HG02759 (cell line): ENCODE results near the gene MBD4.

Experiments used
- ATAC-seq: cut with Tn5 transposase; IDR thresholded peaks from one replicate; pipeline ENCODE4 v1.9.1; 2021; ENCODE audit warnings: mild to moderate bottlenecking, moderate library complexity; ENCODE audit not compliant: unreplicated experiment

Gene MBD4

DNA sequence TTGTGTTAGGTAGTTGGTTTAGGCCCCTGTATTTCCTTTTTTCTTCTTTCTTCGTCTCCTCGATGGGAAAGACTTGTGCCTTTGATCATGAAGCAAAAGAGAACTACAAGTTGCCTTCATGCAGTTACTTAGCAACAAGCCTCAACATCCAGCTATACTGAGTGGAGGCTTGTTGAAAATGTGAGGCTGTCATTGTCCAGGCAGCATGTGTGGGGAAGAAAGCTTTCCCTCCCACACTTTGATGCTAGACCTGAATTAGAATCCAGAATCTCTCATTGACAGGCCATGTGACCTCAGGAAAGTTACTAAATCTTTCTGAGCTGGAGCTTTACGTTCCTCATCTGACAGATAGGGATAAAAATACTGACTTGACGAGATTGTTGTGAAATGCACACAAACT, 24.0 kb upstream of the MBD4 start:
- ATAC-seq, result no peak

DNA sequence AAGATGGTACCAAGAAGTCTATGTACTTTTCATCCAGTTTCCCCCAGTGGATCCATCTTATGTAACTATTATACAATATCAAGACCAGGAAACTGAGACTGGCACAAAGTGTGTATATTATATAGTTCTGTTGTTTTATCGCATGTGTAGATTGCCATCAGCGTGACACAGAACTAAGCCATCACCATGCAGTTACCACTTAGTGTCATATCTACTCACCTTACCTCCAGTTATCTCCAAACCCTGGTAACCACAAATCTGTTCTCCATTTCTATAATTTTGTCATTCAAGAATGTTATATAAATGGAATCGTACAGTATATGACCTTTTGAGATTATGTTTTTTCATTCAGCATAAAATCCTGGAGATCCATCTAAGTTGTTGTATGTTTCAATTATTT, 23.3 kb upstream of the MBD4 start:
- ATAC-seq, result no peak

DNA sequence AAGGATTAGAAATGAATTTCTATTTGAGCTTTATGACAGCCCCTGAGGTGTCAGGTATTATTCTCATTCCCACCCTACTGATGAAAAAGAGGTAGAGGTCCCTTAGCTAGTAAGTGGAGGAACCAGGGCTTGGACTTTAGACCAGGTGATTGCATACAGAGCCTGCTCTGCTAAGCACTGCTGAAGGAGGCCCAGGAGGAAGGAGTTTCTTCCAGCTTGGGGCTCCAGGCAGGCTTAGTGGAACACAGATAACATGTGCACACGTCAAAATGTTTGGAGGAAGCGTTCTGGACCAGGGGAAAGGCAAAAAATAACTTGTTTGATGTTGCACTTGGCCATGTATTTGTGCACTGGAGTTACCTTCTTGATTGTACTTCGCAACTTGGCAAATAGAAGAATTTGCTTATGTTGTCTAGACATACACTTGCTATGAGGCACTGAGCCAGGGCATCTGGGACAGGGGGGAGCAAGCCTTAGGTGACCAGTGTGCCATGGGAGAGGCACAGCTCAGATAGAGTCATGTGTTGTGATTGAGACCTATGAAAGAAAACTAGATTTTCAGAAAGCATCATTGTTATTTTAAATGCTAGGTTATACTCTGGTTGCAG, 22.7 kb upstream of the MBD4 start:
- ATAC-seq, result no peak

DNA sequence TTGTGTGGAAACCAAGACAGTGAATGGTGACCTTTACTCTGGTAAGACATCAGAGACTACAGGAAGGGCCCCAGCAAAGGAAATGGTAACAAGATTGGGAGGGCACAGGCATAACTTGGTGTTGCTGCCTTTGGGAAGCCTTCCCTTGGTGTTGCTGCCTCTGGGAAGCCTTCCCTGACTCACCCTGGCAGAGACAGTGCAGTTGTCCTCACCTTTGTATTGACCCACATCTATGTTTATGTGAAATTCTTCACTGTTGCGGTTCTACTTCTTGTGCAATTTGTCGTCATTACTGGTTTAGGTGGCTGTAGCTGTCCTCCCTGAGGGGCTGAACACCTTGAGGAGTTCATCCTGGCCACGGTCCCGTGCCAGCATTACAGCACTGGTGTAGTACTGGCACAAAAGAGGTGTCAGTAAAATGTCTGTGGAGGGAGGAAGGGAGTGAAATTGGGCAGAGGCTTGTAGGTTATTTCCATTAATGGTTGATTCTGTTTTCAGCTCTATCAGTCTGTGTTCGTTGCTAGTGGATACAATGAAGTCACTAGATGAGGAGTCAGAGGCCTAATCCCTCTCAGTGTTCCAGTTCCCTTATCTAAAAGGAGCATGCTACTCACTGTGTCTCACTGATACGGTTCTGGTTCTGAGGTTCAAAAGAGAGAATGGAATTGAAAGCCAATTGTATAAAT, 21.9 kb upstream of the MBD4 start:
- no peak for ATAC-seq

DNA sequence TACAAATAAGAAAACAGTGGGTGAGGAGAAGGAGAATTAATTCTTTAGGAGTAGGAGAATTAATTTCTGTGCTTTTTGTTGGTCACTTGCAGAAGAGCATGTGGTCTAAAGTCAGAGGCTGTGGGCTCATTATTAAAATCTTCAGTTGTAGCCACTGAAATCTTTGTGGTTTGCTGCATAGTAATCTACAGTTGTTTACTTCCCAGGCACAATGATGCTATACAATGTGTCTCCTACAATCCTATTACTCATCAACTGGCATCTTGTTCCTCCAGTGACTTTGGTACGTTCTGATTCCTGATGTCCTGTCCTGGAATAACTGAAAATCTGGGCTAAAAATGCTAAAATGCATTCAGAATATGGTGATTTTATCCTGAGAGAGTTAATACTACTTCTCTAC, 21.3 kb upstream of the MBD4 start:
- ATAC-seq, result no peak

DNA sequence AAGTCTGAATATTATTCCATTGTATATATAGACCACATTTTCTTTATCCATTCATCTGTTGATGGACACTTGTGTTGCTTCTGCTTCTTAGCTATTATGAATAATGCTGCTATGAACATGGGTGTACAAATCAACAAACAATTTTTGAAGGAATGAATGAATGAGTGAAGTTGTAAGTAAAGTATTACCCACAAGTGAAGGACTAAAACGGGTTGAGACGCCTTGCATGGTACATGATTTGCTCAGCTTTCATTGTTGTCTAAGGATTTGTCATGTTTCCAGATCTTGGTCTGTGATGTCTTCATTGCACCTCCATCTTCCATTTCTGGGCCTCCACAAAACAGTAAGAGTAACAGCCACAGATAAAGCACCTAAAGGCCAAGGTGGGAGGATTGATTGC, 20.8 kb upstream of the MBD4 start:
- no peak for ATAC-seq

DNA sequence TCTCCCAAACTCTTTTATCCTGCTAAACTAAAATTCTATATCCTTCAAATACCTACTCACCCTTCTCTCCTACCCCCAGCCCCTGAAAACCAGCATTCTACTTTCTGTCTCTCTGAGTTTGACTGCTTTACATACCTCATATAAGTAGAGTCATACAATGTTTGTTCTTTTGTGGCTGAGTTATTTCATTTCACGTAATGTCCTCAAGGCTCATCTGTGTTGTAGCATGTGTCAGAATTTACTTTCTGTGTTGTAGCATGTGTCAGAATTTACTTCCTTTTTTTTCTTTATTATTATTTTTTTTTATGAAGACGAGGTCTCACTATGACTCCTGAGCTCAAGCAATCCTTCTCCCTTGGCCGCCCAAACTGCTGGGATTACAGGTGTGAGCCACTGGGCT, 20.4 kb upstream of the MBD4 start:
- ATAC-seq, result no peak

DNA sequence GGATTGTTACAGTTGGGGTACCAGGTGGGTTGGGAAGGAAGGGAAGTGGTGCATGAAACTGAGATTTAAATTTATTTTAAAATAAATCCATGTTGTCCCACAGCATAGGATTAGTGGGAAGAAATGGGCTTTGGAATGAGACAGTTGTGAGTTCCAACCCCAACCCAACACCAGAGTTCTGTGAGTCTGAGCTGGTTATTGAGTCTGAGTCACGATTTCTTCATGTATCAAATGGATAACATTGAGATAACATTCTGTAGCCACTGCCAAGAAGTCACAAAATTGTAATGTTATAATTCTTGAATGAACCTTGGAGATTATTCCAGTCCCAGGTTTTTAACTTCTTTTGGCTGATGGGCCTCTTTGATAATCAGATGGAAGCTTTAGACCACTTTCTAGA, 14.0 kb upstream of the MBD4 start:
- ATAC-seq, result no peak

DNA sequence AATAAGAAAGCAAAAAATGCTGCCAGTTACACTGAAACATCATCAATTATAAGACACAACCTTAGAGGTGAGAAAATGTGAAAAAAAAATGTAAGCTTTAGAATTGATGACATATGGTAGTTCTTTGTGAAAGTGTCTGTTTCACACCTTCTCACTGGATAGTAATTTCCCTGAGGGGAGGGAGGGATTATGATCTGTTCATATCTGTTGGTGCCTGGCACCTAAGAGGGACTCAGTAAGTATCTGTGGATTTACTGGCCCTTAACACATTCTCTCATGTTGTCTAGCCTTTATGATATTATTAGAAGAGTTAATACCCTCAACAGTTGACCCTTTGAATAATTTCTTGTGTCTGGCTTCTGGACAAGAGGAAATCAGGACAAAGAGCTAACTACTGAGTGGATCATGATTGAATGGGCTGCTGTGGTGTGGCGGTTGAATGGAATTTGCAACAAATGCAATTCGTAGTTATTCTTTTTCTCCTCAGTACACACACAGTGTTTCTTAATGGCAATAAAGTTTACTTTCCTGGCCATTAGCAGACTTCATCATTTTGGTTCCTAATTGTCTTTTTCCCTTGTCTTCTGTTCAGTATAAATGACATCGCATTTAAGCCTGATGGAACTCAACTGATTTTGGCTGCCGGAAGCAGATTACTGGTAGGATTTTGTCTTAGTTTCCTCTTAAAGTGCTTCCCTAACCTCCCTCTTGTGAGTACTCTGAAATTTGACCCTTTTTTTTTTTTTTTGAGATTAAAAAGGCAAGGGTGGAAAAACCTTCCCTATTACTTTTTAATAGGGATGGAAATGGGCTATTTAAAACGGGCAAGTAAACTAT, 9.7 kb upstream of the MBD4 start:
- ATAC-seq, result no peak

DNA sequence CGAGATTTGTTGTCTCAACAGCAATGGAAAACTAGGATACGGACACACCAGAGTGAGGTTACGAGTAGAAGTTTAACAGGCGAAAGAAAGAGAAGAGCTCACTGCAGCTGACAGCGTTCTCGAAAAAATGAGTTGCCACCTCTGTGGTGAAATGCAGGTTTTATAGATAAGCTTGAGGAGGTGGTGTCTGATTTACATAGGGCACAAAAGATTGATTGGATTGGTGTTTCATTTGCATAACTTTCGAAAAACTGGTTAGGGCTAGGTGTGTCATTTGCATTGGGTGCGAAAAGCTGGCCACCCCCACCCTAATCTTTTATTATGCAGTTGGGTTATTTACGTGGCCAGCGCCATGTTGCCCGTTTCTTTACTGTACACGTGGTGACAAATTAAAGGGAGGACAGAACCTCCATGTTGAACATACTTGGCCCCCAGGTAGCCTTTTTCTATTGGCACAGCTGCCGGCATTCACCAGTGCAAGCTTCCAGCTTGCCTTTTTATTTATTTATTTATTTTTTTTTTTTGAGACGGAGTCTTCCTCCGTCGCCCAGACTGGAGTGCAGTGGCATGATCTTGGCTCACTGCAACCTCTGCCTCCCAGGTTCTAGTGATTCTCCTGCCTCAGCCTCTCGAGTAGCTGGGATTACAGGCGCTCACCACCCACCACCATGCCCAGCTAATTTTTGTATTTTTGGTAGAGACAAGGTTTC, 8.6 kb upstream of the MBD4 start:
- no peak for ATAC-seq

DNA sequence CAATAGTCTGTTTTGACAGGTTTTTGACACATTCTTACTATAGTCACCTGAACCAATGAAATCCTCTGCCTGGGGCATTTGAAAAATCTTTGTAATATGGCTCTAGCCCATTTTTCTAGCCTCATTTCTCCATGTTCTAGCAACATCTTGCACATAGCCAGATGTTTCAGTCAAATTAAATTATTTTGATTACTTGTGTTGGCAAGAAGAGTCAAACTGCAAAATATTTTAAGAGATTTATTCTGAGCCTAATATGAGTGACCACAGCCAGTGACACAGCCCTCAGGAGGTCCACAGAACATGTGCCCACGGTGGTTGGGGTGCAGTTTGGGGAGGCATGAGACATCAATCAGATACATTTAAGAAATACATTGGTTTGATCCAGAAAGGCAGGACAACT, 7.2 kb upstream of the MBD4 start:
- no peak for ATAC-seq

DNA sequence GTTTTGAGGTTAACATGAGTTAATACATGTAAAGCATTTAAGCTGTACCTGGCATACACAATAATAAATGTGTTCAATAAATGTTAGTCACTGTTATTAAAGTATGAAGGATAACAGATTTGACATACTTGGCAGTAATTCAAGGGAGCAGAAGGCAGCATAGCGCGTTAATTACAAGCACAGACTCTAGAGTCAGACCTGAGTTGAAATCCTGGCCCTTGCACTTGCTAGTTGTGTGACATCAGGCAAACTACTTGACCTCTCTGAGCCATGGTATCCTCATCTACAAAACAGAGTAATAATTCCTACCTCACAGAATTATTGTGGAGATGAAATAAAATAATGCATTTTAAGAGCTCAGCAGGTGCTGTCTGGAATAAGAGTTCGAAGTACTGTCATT, 5.7 kb upstream of the MBD4 start:
- ATAC-seq, result no peak

DNA sequence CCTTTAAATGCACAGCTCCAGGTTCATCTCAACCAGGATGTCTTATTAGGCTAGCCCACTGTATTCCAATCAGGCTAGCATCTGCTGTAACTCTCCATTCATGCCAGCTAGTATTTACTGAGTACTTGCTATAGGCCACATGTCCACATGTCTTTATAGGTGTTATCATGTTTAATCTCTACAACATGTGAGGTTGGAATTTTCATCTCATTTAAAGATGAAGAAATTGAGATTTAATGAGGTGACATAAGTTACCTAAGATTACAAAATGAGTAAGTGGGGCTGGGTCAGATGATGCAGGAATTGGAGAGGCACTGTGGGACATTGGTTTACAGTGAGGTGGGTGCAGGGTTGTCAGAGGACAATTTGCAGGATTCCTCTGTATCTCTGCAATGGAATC, 3.2 kb upstream of the MBD4 start:
- no peak for ATAC-seq

DNA sequence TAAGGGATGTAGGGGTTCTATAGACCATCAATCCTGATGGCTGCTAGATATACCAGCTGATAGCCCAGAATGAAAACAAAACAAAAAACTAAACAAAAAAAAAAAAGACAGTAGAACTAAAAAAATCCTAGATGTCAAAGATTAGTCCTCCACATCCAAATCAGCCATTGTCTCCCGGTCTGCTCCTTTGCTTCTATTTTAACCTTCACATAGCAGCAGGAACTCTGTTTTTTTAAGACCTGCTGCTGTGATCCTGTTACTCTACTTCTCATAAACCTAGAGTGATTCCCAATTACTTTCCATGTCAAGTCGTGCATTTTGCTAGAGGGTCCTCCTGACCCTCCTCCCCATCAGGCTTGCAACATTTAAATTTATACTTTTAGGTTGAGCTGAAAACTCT, 2.7 kb upstream of the MBD4 start:
- ATAC-seq, result no peak

DNA sequence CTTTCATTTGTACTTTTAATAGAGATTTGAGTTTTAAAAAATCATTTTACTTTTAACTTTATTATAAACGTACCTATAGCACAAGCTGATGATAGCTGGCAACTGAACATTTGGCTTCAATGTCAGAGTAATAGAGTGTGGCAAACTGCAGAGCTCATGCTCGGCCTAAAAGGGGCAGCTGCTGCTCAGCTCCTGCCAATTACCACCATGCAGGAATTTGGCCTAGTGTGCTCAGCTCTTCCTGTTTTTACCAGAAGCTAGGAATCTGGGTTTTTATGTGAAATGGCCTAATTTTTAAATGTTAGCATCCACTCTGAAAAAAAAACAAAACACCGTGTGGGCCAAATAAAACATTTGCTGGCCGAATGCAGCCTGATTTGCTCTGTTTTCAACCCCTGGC, 2.0 kb upstream of the MBD4 start:
- ATAC-seq, result no peak

DNA sequence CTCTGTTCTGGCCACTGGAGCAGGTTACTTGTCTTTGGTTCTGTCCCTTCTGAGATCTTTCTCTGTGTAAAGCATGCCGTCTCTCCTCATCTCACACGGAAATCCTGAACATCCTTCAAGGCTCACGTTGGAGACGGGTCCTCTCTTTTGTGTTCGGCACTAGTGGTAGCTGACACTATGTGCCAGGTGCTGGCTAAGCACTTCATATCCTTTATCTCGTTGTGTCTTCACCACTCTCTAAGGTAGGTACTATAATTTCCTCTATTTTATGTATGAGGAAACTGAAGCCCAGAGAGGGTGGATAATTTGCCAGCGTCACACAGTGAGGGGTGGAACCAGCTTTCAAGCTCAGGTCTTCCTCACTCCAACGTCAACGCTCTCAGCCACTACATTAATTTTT, 1.5 kb upstream of the MBD4 start:
- ATAC-seq, result no peak

DNA sequence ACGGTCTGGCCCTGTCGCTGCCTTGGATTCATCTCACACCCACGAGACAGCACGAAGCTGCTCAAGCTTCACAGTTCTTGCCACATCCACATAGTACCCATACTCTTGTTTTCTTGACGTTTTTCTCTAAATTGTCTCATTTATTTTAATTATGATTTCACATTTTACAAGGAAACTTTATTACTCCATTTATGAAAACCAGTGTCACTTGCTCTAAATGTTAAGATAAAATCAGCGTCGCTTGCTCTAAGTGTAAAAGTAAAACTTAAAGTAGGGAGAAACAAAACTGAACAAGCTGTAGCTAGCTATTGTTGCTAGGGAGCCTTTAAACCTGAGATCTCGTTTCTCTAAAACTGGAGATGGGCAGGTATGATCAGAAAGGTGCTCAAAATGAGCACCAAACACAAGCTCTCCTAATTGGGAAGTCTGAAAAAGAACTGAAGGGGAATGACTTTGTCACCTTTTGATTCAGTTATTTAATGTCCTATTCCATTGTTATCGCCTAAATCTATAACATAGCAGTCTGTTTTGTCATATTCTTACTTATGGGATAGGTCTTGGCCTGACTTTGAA, 956 bp upstream of the MBD4 start:
- no peak for ATAC-seq

DNA sequence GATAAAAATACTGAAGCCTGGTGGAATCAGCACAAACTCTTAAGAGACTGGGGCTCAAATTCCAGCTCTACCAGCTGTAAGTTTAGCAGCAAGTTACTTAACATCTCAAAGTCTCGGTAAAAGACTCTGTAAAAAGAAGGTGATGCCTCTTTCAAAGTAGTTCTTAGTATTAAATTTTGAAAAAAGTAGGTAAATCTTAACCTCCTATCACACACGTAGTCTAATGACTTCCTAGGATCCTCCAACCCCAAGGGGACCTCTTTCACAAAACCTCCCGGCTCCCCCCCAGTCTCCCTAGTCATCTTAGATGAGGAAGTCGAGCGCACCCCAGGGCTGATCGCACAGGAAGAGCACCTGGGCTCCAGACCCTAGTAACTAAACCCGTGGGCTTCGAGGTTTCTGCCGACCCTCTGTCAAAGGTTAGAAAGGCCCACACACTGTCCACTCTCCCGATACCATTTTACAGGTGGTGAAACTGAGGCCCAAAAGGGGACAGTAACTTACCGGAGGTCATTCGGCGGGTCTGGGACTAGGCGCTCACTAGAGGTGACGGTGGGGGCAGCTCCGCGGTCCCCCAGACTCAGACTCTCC, 427 bp downstream of the MBD4 start:
- ATAC-seq, result peak; percentile 14

DNA sequence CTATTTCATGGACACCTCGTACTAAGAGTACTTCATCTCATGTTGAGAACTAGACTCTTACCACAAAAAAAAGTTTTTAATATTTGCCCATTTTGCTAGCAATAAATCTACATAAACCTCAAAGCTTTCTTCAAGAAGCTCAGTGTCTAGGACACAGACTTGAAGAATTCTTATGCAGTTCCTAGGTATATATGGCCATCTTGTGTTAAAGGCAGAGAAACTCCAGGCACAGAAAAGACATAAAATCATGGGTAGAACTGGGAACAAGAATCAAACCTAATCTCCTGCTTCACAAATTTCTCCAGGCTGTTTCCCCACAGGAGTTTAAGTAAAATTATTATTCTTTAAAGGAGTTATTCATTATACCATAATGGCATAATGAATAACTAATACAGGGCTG, 4.4 kb downstream of the MBD4 start:
- no peak for ATAC-seq

DNA sequence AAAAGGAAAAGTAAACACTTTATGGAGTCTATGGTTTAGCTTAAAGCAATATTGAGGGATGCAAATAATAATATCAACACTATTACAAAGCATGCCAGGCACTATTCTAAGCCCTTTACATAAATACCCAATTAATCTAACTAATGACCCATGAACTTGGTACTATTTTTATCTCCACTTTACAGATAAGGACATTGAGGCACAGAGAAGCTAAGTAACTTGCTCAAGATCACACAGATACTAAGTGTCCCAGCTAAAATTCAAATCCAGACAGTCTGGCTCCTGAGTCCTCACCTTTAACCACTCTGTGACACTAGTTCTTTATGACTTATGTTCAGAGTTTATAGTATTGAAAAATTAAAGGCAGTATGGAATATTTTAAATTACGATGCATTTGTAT, 5.6 kb downstream of the MBD4 start:
- no peak for ATAC-seq

DNA sequence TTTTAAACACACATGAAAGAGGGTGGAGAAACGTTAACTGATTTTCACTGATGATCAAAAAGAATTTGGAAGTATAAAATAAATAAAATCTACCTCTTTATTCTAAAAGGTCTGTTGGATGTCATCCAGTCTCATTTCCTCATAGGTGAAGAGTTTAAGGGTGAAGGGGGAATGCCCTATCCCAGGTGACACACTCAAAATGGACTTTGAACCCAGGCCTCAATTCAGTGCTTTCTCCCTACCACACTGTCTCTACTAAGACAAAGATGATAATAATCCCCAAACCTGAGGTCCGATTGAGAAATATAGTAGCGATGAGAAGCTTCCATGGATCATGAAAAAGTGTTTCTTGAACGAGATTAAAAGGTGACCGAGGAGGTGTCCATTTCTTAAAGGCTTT, 6.2 kb downstream of the MBD4 start:
- no peak for ATAC-seq
